ENCODE measurements around the gene MSLN.

- TF ChIP-seq EZH2 (IDR thresholded peaks at IDR 0.05) (no peak), POLR2AphosphoS5 (IDR thresholded peaks at IDR 0.05; ENCODE audit: borderline replicate concordance, low read depth, low read length) (no peak), FOXP2 (optimal IDR thresholded peaks at IDR 0.05; ENCODE audit: control extremely low read depth, extremely low read length, insufficient read depth) (no peak)
Observed at GRCh38 chr16:736936-737481, 23.5 kb upstream of the MSLN start.
